OCI-LY7 (cell line): ENCODE data around the gene SLC30A7.

ENCODE experiments used
- EZH2phosphoT487 ChIP-seq: fragments of 200-600 bp; sonication (generic); IDR thresholded peaks from 2 replicates; pipeline ENCODE4 v1.6.1; 2018; ENCODE audit warnings: low read depth, borderline replicate concordance, mild to moderate bottlenecking, mixed run types, antibody characterized with exemption, low read length, moderate library complexity, mixed read lengths
- TF ChIP-seq, protein P1 (sequence below): fragments of 200-600 bp; sonication (generic); conservative IDR thresholded peaks from 2 replicates; pipeline ENCODE4 v1.5.1; 2014; ENCODE audit warnings: mild to moderate bottlenecking, antibody characterized with exemption, low read length, moderate library complexity, mixed read lengths

DNA sequence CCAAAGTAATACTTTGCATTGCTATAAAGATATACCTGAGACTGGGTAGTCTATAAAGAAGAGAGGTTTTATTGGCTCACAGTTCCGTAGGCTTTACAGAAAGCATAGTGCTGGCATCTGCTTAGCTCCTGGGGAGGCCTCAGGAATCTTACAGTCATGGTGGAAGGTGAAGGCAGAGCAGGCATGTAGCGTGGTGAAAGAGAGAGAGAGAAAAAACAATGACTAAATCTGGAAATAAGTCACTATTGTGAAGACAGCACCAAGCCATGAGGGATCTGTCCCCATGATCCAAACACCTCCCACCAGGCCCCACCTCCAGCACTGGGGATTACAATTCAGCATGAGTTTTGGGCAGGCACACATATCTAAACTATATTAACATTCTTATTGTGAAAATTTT lies 30.4 kb downstream of the SLC30A7 start:
- TF ChIP-seq, protein P1, sequence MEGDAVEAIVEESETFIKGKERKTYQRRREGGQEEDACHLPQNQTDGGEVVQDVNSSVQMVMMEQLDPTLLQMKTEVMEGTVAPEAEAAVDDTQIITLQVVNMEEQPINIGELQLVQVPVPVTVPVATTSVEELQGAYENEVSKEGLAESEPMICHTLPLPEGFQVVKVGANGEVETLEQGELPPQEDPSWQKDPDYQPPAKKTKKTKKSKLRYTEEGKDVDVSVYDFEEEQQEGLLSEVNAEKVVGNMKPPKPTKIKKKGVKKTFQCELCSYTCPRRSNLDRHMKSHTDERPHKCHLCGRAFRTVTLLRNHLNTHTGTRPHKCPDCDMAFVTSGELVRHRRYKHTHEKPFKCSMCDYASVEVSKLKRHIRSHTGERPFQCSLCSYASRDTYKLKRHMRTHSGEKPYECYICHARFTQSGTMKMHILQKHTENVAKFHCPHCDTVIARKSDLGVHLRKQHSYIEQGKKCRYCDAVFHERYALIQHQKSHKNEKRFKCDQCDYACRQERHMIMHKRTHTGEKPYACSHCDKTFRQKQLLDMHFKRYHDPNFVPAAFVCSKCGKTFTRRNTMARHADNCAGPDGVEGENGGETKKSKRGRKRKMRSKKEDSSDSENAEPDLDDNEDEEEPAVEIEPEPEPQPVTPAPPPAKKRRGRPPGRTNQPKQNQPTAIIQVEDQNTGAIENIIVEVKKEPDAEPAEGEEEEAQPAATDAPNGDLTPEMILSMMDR = no peak
- no peak for TF ChIP-seq EZH2phosphoT487
